RCC 7860 (cell line): ENCODE measurements around the gene RNU5B-1.
"Not testable (repeated sequence)": the region's sequence is repeated elsewhere in the genome, so short reads cannot be mapped to it uniquely, and the experiment has no call there.

Source experiments
- DNase-seq: peaks from one replicate; pipeline ENCODE4 v3.0.0-alpha.2; 2015; ENCODE audit warnings: low spot score
- FAIRE-seq: peaks from 2 replicates; lab custom pipeline; 2012; peaks lifted over from hg19 to GRCh38; lab: Jason Lieb, UNC

Gene RNU5B-1

DNA sequence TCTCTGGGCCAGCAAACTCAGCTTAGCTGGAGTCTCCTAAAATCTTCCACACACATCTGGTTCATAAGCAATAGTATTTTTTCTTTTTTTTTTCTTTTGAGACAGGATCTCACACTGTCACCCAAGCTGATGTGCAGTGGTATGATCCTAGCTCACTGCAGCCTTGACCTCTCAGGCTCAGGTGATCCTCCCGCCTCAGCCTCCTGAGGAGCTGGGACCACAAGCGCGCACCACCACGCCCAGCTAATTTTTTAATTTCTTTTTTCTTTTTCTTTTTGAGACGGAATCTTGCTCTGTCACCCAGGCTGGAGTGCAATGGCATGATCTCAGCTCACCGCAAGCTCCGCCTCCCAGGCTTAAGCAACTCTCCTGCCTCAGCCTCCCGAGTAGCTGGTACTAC, 34.3 kb downstream of the RNU5B-1 start:
- DNase-seq = no peak
- no peak for FAIRE-seq

DNA sequence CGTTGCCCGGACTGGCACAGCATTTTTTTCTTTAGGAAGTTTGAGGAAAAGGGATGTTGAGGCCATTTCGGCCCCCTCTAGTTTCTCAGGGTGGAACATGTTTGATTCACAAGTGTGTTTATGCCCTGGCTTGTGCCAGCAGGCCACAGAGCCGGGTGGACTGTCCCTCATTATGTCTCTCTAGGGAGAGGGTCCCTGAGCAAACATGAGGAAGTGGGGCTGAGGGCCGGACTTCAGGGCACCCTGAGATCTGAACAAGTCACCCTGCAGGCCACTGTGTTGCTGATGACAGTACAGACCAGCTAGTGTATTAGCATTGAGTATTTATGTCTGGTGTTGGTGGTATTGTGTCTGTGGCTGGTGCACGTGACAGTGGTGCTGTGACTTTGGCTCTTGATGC, 34.9 kb downstream of the RNU5B-1 start:
- DNase-seq (no peak), FAIRE-seq (no peak)

DNA sequence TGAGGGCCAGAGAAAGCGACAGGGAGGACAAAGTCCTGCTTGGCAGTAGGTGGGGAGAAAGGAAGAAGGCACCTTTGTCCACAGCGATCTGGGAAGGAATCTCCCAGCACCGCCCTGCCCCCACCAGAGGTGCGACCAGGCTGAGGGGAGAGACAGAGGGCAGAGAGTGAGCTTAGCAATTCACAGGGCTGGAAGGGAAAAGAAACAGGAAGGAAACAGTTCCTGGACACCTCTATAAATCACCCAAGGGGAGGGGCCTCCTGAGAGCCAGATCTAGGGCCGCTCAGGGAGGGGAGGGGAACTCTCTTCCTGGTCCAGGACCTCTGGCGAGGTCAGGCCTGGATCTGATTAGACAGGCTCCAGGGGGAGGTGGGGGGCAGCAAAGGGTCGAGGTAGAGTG, 35.4 kb downstream of the RNU5B-1 start:
- no peak for DNase-seq
- FAIRE-seq = no peak

DNA sequence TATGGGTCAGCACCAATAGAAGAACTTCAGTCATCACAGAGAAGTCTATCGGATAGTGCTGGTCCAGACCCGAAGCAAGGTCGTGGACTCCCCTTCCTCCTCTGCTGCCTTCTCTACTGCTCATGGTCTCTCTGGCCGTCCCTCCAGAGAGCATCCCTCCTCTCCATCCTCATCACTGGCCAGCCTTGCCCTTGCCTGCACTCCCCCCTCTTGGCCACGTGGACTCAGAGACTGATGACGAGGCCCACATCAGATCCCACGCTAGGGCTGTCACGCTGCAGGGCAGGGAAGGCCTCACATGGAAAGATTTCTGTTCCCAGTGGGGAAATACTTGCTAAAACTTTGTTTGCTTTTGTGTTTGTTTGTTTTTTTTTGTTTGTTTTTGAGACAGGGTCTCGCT, 38.0 kb downstream of the RNU5B-1 start:
- FAIRE-seq (no peak), DNase-seq (no peak)

DNA sequence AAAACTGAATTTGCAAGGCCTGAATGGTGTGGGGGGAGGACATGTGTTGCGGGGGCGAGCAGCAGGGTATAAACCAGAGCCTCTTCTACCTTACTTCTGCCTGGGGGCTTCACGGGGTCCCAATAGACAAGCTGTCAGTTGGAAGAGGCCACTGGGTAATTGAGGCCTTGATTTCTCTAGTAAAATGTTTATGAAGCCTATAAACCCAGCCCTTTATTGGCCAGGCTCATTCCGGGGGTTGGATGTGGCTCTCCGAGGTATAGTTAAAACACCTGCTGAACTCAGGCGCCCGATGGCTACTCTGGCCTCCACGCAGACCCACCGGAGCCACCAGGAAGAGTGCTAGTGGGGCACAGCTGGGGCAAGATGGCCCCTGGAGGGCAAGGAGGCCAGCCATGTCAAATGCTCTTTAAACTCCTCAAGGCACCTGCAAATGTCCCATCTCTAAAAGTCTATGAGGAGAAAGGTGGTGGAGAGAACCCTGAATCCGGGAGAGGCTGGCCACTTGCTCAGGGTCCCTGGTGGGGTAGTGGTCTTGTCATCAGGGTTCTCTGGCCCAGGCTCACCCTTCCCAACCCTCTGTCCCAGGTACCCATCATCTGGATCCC, 39.0 kb downstream of the RNU5B-1 start:
- FAIRE-seq (no peak), DNase-seq (no peak)

DNA sequence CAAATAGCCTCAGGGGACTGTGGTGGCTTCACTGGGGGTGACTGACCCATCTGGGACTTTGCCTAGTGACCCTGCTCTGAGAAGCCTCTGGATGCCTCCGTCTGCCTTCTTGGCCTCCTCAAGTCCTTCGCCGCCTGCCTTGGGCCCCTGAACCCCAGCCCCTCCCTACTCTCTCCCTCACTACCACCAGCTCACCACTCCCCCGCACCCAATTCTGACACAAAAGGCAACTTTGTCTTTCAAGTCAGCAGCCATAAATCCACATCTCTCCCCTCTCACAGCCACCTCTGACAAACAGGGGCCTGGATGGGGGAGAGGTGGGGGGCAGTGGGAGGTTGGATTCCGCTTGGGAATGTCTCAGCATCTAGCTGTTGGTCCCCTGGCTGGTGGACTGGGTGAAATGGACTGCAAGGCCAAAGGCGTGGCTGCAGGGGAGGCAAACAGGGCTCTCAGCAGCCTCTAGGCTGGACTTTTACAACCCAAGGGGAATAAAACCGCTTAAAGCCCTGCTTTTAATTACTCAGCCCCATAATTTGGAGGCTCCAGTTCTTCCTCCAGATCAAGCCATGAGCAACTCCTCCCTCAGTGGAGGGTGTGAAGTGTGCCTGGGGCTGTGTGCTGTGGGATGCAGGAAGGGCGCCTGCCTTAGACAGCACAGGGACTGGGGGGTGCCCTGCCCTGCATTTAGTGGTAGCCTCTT, 39.9 kb downstream of the RNU5B-1 start:
- DNase-seq = no peak
- FAIRE-seq = no peak

DNA sequence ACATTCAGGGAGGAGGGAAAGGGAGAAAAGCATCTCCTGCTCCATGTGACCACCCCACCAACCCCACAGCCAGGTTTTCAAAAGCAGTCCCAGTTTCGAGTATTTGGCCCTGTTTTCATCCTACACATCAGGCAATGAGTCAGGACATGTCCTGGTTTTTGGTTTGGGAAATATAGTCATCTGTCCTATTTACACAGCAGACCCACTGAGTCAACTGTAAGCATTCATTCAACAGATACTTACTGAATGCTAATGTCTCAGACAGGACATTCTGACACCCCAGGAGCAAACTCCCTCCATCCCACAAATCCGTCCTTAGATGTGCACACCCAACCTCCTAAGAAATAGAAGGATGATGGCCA, 40.4 kb downstream of the RNU5B-1 start:
- DNase-seq (no peak), FAIRE-seq (no peak)

DNA sequence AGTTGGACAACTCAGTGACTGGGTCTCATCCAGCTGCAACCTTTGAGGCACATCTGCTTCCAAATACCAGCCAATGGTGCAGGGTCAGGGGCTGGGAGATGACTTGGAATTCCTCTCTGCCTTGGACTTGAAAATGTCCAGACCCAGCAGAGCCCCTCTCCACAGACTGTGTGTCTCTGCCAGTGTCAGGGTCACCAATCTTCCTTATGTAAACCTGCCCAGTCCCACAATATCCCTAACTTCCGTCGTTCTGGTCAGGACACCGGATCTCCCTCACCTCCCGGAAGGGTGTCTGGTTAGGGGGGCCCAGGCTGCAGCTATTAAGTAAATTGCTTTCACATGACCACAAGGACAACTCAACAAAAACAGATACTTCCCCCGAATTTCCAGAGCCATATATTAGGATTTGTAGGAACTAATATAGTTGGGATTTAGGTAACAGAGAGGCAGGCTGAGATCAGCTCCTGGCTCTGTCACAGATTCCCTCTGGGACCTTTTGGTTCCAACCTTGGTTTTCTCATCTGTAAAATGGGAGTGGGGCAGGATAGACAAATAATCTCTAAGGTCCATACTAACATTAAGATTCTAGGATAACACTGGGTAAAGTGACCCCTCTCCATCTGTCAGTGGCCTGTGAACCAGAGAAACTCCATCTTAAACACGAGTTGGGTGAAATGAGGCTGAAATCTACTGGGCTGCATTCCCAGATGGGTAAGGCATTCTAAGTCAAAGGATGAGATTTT, 42.5 kb downstream of the RNU5B-1 start:
- DNase-seq (no peak), FAIRE-seq (no peak)

DNA sequence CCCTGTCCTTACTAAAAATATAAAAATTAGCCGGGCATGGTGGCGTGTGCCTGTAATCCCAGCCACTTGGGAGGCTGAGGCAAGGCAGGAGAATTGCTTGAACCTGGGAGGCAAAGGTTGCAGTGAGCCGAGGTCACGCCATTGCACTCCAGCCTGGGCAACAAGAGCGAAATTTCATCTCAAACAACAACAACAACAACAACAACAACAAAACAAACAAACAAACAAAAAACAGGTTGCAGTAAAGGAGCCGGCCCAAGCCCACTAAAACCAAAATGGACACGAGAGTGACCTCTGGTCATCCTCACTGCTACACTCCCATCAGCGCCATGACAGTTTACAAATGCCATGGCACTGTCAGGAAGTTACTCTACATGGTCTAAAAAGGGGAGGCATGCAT, 43.3 kb downstream of the RNU5B-1 start:
- not testable (repeated sequence) for FAIRE-seq, DNase-seq

DNA sequence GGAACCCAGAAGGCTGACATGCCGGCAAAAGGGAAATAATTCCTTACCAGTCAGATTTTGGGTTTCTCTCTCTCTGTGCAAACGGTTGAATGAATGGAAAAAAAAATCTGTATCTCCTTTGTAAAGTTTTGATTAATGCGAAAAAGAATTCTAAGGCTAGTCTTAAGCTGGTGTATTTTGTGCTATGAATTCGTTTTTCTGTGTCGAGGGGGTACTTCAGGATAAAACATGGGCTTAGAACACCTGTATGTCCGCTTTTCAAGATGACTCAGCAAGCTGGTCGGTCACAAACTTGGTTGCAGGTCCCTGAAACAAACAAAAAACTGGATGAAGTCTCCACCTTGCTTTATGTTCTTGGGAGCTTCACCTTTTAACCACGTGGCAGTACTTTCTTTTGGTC, 44.9 kb downstream of the RNU5B-1 start:
- DNase-seq (no peak), FAIRE-seq (no peak)

DNA sequence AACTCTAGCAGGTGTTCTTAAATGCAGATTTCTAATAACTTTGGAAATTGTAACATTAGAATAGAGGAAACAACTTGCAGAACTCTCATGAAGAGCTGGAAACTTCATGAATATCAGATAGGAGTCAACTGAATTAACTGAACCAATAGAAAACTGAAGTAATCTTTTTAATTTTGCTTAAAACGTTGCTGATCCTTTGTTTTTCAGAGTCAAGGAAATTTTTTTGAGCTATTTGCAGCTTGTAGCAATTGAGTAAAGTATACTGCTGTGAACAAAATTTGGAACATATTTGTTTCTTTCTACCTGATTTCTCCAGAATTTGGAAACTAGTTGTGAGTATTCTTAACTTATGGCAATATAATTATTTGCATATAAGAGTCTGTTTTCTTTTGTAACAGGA, 47.5 kb downstream of the RNU5B-1 start:
- not testable (repeated sequence) for DNase-seq, FAIRE-seq
